ENCODE results near the gene GTF2F2.

DNA sequence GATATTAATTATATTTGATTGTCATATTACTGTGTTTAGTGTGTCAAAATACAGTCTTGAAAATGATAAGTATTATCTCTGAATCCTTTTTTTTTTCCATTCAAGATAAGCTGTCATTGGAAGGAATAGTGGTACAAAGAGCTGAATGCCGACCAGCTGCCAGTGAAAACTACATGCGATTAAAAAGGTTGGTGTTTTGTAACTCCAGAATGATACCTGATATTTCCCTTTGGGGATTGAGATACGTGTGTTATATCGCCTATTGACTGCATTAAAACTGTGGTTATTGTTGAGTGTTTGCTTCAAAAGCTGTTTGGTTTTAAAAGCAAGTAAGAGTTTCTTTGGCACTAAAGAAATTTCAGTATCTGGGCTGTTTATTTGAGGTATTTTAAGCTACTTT, 87.0 kb downstream of the GTF2F2 start:
- TF ChIP-seq, protein P1, sequence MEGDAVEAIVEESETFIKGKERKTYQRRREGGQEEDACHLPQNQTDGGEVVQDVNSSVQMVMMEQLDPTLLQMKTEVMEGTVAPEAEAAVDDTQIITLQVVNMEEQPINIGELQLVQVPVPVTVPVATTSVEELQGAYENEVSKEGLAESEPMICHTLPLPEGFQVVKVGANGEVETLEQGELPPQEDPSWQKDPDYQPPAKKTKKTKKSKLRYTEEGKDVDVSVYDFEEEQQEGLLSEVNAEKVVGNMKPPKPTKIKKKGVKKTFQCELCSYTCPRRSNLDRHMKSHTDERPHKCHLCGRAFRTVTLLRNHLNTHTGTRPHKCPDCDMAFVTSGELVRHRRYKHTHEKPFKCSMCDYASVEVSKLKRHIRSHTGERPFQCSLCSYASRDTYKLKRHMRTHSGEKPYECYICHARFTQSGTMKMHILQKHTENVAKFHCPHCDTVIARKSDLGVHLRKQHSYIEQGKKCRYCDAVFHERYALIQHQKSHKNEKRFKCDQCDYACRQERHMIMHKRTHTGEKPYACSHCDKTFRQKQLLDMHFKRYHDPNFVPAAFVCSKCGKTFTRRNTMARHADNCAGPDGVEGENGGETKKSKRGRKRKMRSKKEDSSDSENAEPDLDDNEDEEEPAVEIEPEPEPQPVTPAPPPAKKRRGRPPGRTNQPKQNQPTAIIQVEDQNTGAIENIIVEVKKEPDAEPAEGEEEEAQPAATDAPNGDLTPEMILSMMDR (conservative IDR thresholded peaks at IDR 0.05) = no peak
- TF ChIP-seq ZFX (IDR thresholded peaks at IDR 0.05) = no peak

Data from C4-2B (cell line).